ENCODE results near the gene ISG20L2. TPM values are rescaled to one million over a fixed set of nuclear protein-coding genes. Genes with fewer than 3 reads are reported as not detected.

The ISG20L2 gene
- total RNA-seq, 1 donor from 2014 or later: 28.3 TPM

GRCh38 chr1:156721131-156721530, 7.4 kb downstream of the ISG20L2 start:
- ATAC-seq (no peak), DNase-seq (no peak)
- no peak for TF ChIP-seq CTCF (IDR thresholded peaks at IDR 0.05)
- no peak overlapping the region for H3K27ac ChIP-seq
- H3K4me1 ChIP-seq: peaks cover 16% of the 10 kb centered on the region
- H3K36me3 ChIP-seq: peaks cover 47% of the 10 kb centered on the region
- no peak overlapping the region for H3K4me3 ChIP-seq
- intact Hi-C loops (cut with DNase I): no loop called here
- no peaks in the 10 kb centered on the region for H3K27me3 ChIP-seq
- H3K9me3 ChIP-seq: no peaks in the 10 kb centered on the region

- Histone ChIP-seq H3K27me3 (no peaks in the 10 kb centered on the region), H3K4me1 (no peaks in the 10 kb centered on the region), H3K4me3 (no peak overlapping the region), H3K27ac (no peak overlapping the region), H3K36me3 (peaks cover 16% of the 10 kb centered on the region), H3K9me3 (no peaks in the 10 kb centered on the region)
- intact Hi-C loops (cut with DNase I): no loop called here
- no peak for TF ChIP-seq CTCF (IDR thresholded peaks at IDR 0.05)
- DNase-seq (no peak), ATAC-seq (no peak)
Measured at GRCh38 chr1:156717351-156717750, 11.2 kb downstream of the ISG20L2 start.

- H3K27ac ChIP-seq: no peak overlapping the region
- TF ChIP-seq CTCF (IDR thresholded peaks at IDR 0.05): no peak
- no peaks in the 10 kb centered on the region for H3K36me3 ChIP-seq
- no peaks in the 10 kb centered on the region for H3K27me3 ChIP-seq
- ATAC-seq (no peak), DNase-seq (no peak)
- H3K9me3 ChIP-seq: no peaks in the 10 kb centered on the region
- intact Hi-C loops (cut with DNase I): no loop called here
- no peak overlapping the region for H3K4me3 ChIP-seq
- no peaks in the 10 kb centered on the region for H3K4me1 ChIP-seq
Measured at GRCh38 chr1:156714830-156715229, 13.7 kb downstream of the ISG20L2 start.

GRCh38 chr1:156712626-156713025, 15.9 kb downstream of the ISG20L2 start:
- peaks cover 3% of the 10 kb centered on the region for H3K4me1 ChIP-seq
- H3K36me3 ChIP-seq: no peaks in the 10 kb centered on the region
- no peaks in the 10 kb centered on the region for H3K9me3 ChIP-seq
- intact Hi-C loops (cut with DNase I): no loop called here
- H3K4me3 ChIP-seq: no peak overlapping the region
- H3K27ac ChIP-seq: no peak overlapping the region
- TF ChIP-seq CTCF (IDR thresholded peaks at IDR 0.05): no peak
- DNase-seq (no peak), ATAC-seq (no peak)
- H3K27me3 ChIP-seq: no peaks in the 10 kb centered on the region

GRCh38 chr1:156711011-156711817, 17.4 kb downstream of the ISG20L2 start:
- H3K4me3 ChIP-seq: no peak overlapping the region
- no peaks in the 10 kb centered on the region for H3K27me3 ChIP-seq
- H3K27ac ChIP-seq: no peak overlapping the region
- intact Hi-C loops (cut with DNase I): no loop called here
- no peak for DNase-seq
- TF ChIP-seq CTCF (IDR thresholded peaks at IDR 0.05): no peak
- no peaks in the 10 kb centered on the region for H3K9me3 ChIP-seq
- H3K4me1 ChIP-seq: peaks cover 10% of the 10 kb centered on the region
- H3K36me3 ChIP-seq: no peaks in the 10 kb centered on the region
- ATAC-seq: no peak
